Urinary bladder (tissue), 4 donors: ENCODE measurements around the gene HTT-AS. TPM values are rescaled to one million over a fixed set of nuclear protein-coding genes. Genes with fewer than 3 reads are reported as not detected.
A peak's percentile ranks its signal among the peaks of the same experiment; 100 is the strongest.

Experiments used
- DNase-seq: peaks from one replicate; pipeline ENCODE4 v3.0.0-alpha.2; 2015; ENCODE audit errors: extremely low spot score
- H3K27ac ChIP-seq: one replicate; pipeline ENCODE4 v1.5.1; 2013; ENCODE audit warnings: low read depth, mild to moderate bottlenecking, moderate library complexity
- H3K36me3 ChIP-seq: one replicate; pipeline ENCODE4 v1.6.1; 2013; ENCODE audit warnings: mild to moderate bottlenecking, moderate library complexity; ENCODE audit not compliant: insufficient read depth
- H3K4me1 ChIP-seq: one replicate; pipeline ENCODE4 v1.6.1; 2013; ENCODE audit warnings: mild to moderate bottlenecking, moderate library complexity; ENCODE audit not compliant: insufficient read depth
- H3K4me3 ChIP-seq: one replicate; pipeline ENCODE4 v1.5.1; 2013; ENCODE audit warnings: low read depth, low read length
- WGBS: extraction: QIAGEN DNeasy Blood & Tissue Kit; methylation state at CpG from one replicate; pipeline ENCODE4 v1.1.7; 2013; 5-methylcytosine and 5-hydroxymethylcytosine counted together
- polyA plus RNA-seq: library from polyadenylated mRNA; stranded (reverse); fragments of 200-250 nt; gene quantifications from one replicate; pipeline ENCODE4 v1.2.3, GENCODE V29; 2013
- total RNA-seq: library from RNA; depleted of rRNA; stranded (reverse); fragments of >200 nt; gene quantifications from one replicate; pipeline ENCODE4 v1.2.3, GENCODE V29; 2014
- donor health status: healthy with polysubstance abuse.
- donor health status: healthy.

The HTT-AS gene
- not detected for total RNA-seq
- polyA plus RNA-seq: not detected

- Histone ChIP-seq H3K4me1 (no peaks in the 10 kb centered on the region), H3K36me3 (no peaks in the 10 kb centered on the region), H3K27ac (peak within 1 kb of the TSS; percentile 92), H3K4me3 (peak within 1 kb of the TSS; percentile 83)
- peak; percentile 85 for DNase-seq
- 2% methylated on average over 81 of the region's 81 CpGs for WGBS
Measured at GRCh38 chr4:3074078-3074845, at the start of gene HTT-AS, which contains the start of gene HTT. HTT-AS (minus strand) TSS chr4:3074538. HTT (plus strand) TSS chr4:3074681; CDS start chr4:3074826, 145 bp downstream.

GRCh38 chr4:3123181-3123671 lies 48.9 kb upstream of the HTT-AS start:
- no peak overlapping the region for H3K27ac ChIP-seq
- no peaks in the 10 kb centered on the region for H3K4me1 ChIP-seq
- DNase-seq: no peak
- WGBS: 35% methylated on average over 3 of the region's 3 CpGs
- H3K4me3 ChIP-seq: no peak overlapping the region
- peaks cover 2% of the 10 kb centered on the region for H3K36me3 ChIP-seq

- H3K4me3 ChIP-seq: no peak overlapping the region
- peaks cover 2% of the 10 kb centered on the region for H3K36me3 ChIP-seq
- no peaks in the 10 kb centered on the region for H3K4me1 ChIP-seq
- H3K27ac ChIP-seq: peak overlapping the region; percentile 3
- DNase-seq: no peak
- WGBS: 31% methylated on average over 9 of the region's 9 CpGs
Measured at GRCh38 chr4:3122081-3122563, 47.8 kb upstream of the HTT-AS start.

- H3K4me1 ChIP-seq: no peaks in the 10 kb centered on the region
- H3K36me3 ChIP-seq: peaks cover 2% of the 10 kb centered on the region
- WGBS: 96% methylated on average over 2 of the region's 2 CpGs
- DNase-seq: no peak
- no peak overlapping the region for H3K27ac ChIP-seq
- no peak overlapping the region for H3K4me3 ChIP-seq
Measured at GRCh38 chr4:3121596-3121995, 47.3 kb upstream of the HTT-AS start.

GRCh38 chr4:3121110-3121509 lies 46.8 kb upstream of the HTT-AS start:
- Histone ChIP-seq H3K36me3 (peaks cover 2% of the 10 kb centered on the region), H3K27ac (no peak overlapping the region), H3K4me3 (no peak overlapping the region), H3K4me1 (no peaks in the 10 kb centered on the region)
- 96% methylated on average over 9 of the region's 9 CpGs for WGBS
- no peak for DNase-seq

- Histone ChIP-seq H3K4me3 (no peak overlapping the region), H3K36me3 (peaks cover 4% of the 10 kb centered on the region), H3K27ac (no peak overlapping the region), H3K4me1 (no peaks in the 10 kb centered on the region)
- 58% methylated on average over 2 of the region's 2 CpGs for WGBS
- DNase-seq: no peak
Measured at GRCh38 chr4:3119464-3119863, 45.1 kb upstream of the HTT-AS start.

GRCh38 chr4:3118312-3118711 lies 44.0 kb upstream of the HTT-AS start:
- Histone ChIP-seq H3K27ac (no peak overlapping the region), H3K36me3 (peaks cover 4% of the 10 kb centered on the region), H3K4me3 (no peak overlapping the region), H3K4me1 (no peaks in the 10 kb centered on the region)
- no peak for DNase-seq
- 80% methylated on average over 8 of the region's 8 CpGs for WGBS

- H3K36me3 ChIP-seq: peaks cover 4% of the 10 kb centered on the region
- no peaks in the 10 kb centered on the region for H3K4me1 ChIP-seq
Measured at GRCh38 chr4:3116955-3117354, 42.6 kb upstream of the HTT-AS start.

GRCh38 chr4:3115637-3116270 lies 41.4 kb upstream of the HTT-AS start:
- 81% methylated on average over 15 of the region's 15 CpGs for WGBS
- H3K27ac ChIP-seq: no peak overlapping the region
- no peak for DNase-seq
- H3K4me3 ChIP-seq: no peak overlapping the region
- no peaks in the 10 kb centered on the region for H3K4me1 ChIP-seq
- peaks cover 4% of the 10 kb centered on the region for H3K36me3 ChIP-seq

More at GRCh38 chr4:3116955-3117354, 42.6 kb upstream of the HTT-AS start:
- WGBS: 73% methylated on average over 2 of the region's 2 CpGs
- Histone ChIP-seq H3K4me3 (no peak overlapping the region), H3K27ac (no peak overlapping the region)
- no peak for DNase-seq

GRCh38 chr4:3114377-3114776 lies 40.0 kb upstream of the HTT-AS start:
- WGBS: 95% methylated on average over 6 of the region's 6 CpGs
- no peak for DNase-seq
- Histone ChIP-seq H3K4me1 (no peaks in the 10 kb centered on the region), H3K36me3 (peaks cover 5% of the 10 kb centered on the region), H3K4me3 (no peak overlapping the region), H3K27ac (no peak overlapping the region)

GRCh38 chr4:3112609-3113469 lies 38.5 kb upstream of the HTT-AS start:
- 76% methylated on average over 5 of the region's 5 CpGs for WGBS
- no peak overlapping the region for H3K4me3 ChIP-seq
- H3K27ac ChIP-seq: no peak overlapping the region
- no peak for DNase-seq
- no peaks in the 10 kb centered on the region for H3K4me1 ChIP-seq
- peaks cover 5% of the 10 kb centered on the region for H3K36me3 ChIP-seq

- no peak for DNase-seq
- Histone ChIP-seq H3K4me3 (no peak overlapping the region), H3K27ac (no peak overlapping the region), H3K4me1 (no peaks in the 10 kb centered on the region), H3K36me3 (peaks cover 5% of the 10 kb centered on the region)
- WGBS: 46% methylated on average over 4 of the region's 4 CpGs
Measured at GRCh38 chr4:3112201-3112600, 37.9 kb upstream of the HTT-AS start.

GRCh38 chr4:3111461-3111860 lies 37.1 kb upstream of the HTT-AS start:
- H3K4me1 ChIP-seq: no peaks in the 10 kb centered on the region
- H3K4me3 ChIP-seq: no peak overlapping the region
- 72% methylated on average over 5 of the region's 5 CpGs for WGBS
- peaks cover 5% of the 10 kb centered on the region for H3K36me3 ChIP-seq
- DNase-seq: no peak
- H3K27ac ChIP-seq: no peak overlapping the region
